GM12865 (cell line): ENCODE measurements around the gene ITGB3.
A peak's percentile ranks its signal among the peaks of the same experiment; 100 is the strongest.

Source experiments
- DNase-seq: peaks from one replicate; pipeline ENCODE4 v3.0.0; 2010; ENCODE audit warnings: low read depth
- H3K4me3 ChIP-seq: 2 replicates; pipeline ENCODE4 v1.5.1; 2011; ENCODE audit warnings: mild to moderate bottlenecking, low read depth, low read length, control low read depth
- TF ChIP-seq, protein P1 (sequence below): IDR thresholded peaks from 2 replicates; pipeline ENCODE4 v1.5.1; 2011; ENCODE audit warnings: low read length, control low read depth, low read depth, inconsistent platforms; ENCODE audit not compliant: insufficient read depth; ENCODE audit errors: missing control alignments

The ITGB3 gene

GRCh38 chr17:47285003-47285402 lies 31.4 kb downstream of the ITGB3 start:
- no peak overlapping the region for H3K4me3 ChIP-seq
- DNase-seq, result no peak
- TF ChIP-seq, protein P1, sequence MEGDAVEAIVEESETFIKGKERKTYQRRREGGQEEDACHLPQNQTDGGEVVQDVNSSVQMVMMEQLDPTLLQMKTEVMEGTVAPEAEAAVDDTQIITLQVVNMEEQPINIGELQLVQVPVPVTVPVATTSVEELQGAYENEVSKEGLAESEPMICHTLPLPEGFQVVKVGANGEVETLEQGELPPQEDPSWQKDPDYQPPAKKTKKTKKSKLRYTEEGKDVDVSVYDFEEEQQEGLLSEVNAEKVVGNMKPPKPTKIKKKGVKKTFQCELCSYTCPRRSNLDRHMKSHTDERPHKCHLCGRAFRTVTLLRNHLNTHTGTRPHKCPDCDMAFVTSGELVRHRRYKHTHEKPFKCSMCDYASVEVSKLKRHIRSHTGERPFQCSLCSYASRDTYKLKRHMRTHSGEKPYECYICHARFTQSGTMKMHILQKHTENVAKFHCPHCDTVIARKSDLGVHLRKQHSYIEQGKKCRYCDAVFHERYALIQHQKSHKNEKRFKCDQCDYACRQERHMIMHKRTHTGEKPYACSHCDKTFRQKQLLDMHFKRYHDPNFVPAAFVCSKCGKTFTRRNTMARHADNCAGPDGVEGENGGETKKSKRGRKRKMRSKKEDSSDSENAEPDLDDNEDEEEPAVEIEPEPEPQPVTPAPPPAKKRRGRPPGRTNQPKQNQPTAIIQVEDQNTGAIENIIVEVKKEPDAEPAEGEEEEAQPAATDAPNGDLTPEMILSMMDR, result no peak

- TF ChIP-seq, protein P1, result no peak
- DNase-seq, result peak; percentile 93
- peak overlapping the region; percentile 18; the same call in 1 of the 2 replicates for H3K4me3 ChIP-seq
These were observed 32.7 kb downstream of the ITGB3 start for GRCh38 chr17:47286198-47286914.

DNA sequence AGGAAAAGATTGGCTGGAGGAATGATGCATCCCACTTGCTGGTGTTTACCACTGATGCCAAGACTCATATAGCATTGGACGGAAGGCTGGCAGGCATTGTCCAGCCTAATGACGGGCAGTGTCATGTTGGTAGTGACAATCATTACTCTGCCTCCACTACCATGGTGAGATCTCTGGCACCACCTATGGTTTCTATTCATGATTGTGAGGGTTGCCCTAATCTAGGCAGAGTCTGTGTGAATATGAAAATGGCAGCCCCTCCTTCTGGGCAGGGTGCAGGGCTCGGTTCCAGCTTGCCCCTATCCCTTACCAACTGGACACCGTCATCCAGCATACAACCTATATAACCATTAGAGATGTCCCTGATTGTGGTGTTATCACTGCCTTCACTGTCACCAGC lies 33.4 kb downstream of the ITGB3 start:
- DNase-seq, result peak; percentile 53
- peak overlapping the region; percentile 18; the same call in 1 of the 2 replicates for H3K4me3 ChIP-seq
- TF ChIP-seq, protein P1, result peak; percentile 26

DNA sequence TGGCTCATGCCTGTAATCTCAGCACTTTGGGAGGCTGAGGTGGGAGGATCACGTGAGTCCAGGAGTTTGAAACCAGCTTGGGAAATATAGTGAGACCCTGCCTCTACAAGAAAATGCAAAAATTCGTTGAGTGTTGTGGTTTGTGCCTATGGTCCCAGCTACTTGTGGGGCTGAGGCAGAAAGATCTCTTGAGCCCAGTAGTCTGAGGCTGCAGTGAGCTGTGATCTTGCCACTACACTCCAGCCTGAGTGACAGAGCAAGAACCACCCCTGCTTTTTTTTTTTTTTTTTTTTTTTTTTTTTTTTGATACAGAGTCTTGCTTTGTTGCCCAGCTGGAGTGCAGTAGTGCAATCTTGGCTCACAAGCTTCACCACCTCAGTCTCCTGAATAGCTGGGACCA lies 34.0 kb downstream of the ITGB3 start:
- TF ChIP-seq, protein P1, result no peak
- no peak overlapping the region for H3K4me3 ChIP-seq
- DNase-seq, result peak; percentile 41

DNA sequence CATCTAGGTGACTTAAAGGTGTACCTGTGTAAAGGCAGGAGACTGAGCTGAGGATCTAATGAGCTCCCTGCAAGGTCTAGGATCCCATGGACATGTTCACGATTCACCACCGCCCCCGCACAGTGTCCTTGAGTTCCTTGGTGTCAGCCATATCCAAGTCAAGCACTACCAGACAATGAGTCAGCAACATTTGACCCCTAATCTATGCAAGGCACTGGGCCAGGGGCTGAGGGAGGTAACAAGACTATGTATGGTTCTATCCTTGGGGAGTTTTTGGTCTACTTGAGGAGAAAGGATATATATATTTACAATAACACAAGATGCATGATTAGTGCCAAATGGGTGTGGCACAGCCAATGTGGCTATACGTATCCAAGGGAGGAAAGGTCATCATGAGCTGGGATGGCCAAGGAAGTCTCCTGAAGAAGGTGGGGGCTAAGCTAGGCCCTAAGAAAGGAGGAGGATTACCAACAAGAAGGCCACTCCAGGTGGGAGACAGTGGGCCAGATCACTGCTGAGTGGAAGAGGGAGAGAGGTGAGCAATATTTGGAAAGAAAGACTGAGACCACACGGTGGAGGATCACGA lies 35.0 kb downstream of the ITGB3 start:
- no peak for DNase-seq
- TF ChIP-seq, protein P1, result no peak
- no peak overlapping the region for H3K4me3 ChIP-seq

- TF ChIP-seq, protein P1, result no peak
- H3K4me3 ChIP-seq, result no peak overlapping the region
- DNase-seq, result no peak
These were observed 35.7 kb downstream of the ITGB3 start for GRCh38 chr17:47289302-47289701.

- no peak overlapping the region for H3K4me3 ChIP-seq
- TF ChIP-seq, protein P1, result no peak
These were observed 37.2 kb downstream of the ITGB3 start for GRCh38 chr17:47290870-47291241.

More at GRCh38 chr17:47290870-47291241, 37.2 kb downstream of the ITGB3 start:
- no peak for DNase-seq
